GM21515 (cell line): ENCODE results near the gene MVB12B.

ENCODE experiments used
- ATAC-seq: cut with Tn5 transposase; IDR thresholded peaks from one replicate; pipeline ENCODE4 v1.9.1; 2021; ENCODE audit not compliant: unreplicated experiment

The MVB12B gene

DNA sequence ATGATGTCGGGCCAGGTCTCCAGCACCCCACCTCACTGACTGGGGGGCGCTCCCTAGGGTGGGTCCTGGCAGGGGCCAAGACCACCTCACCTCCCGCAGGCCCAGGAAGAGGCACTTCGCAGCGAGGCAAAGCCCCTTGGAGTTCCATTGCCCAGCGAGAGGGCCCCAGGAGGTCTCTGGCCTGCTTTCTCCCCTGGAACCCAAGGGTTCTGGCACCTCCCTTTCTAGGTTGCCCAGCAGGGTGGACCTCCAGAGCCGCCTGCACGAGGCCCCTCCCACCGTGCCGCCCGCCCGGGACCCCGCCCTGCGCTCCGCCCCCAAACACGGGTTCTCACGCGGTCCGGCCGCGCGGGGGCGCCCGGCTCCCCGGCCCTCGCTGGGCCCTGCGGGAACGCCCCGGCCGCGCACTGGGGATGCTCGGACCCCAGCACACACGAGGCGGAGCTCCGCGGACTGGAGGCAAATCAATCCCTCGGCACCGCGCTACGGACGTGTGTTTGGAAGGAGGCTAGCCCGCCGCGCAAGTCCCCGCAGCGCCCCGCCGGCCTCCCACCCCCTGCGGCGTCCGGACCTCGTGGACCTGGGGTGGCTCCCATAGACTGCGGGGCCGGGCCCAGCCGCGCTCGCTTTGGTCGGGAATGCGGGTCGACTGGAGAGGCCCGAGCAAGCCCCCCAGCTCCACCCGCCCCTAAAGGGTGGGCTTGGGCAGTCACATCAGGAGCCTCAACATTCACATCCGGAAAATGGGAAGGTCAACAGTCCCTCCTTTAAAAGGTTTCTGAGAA is 187.6 kb downstream of the MVB12B start:
- ATAC-seq = no peak

DNA sequence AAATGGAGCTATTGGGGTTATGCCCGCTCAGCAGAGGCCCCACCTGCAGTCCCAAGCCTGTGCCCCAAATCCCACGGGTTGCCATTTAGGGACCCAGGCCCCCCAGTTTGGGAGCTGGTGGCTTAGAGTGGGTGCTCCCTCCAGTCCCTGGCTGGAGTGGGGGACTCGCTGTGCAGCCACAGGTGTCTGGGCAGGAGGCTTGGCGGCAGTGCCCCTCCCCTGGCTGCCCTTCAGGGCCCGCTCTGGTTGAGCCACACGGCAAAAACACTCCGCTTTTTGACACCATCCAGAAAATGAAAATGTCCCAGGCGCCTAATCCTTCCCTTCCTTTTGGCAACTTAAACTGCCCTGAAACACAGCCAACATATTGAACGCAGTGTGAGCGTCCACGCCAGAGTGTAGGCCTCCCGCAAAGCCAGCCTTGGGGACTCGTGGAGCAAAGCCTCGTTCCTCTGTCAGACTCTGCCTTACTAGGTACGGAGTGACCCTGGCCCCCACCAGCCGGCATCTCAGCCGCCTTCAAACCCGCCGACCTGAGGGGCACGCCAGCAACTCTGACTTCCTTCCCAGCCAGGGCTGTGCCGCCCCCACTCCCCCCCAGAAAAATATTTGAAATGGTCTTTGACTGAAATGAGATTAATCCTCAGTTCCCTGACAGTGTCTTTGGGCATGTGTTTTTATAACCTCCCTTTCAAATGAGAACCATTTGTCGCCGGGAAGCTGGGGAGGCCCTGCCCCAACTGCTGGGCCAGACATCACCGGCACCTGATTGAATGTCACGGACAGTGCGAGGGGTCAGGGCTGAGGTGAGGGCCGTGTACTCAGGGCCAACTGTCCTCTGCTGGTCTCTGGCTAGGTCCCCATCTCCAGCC is 188.6 kb downstream of the MVB12B start:
- no peak for ATAC-seq

DNA sequence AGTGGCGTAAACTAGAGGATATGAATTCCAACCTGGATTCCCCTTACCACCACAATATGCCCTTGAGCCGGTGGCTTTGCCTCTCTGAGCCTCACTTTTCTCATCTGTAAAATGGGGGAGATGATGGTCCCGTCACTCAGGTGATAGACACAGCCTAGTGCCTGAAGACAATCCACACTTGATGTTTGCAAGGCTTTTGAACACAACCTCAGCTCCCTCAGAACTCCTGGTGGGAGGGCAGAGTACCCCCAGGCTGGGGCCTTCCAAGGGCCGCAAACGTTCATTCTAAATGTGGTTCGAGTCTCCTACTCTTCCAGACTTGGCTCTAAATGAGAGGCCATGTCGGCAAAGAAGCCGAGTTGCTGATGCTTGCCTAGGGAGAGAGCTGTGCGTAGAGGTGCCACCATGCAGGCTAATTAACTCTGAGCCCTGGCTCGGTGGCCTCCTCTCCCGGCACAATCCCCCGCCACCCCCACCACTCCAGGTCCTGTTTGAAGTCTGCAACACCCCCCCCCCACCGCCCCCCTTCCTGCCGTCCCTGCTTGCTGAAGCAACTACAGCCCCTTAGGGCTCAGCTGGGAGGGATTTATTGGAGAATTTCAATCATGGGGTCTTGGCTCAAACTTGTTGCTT is 189.4 kb downstream of the MVB12B start:
- no peak for ATAC-seq

DNA sequence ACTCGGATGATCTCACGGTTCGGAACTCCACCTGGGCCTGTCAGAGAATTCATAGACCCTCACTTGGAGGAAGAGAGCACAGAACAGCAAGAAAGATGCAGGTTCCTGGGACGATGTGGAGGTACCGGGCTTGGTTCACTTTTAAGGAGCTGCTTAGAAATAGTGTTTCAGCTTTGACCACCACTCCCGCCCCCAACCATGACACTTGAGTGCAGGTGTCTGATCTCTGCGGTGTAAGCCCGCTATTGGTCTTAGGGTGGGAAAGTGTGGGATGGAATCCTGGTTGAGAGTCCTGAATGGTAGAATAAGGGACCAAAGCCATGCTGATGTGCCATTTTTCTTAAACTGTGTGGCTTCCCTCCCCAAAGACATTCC is 189.9 kb downstream of the MVB12B start:
- no peak for ATAC-seq

DNA sequence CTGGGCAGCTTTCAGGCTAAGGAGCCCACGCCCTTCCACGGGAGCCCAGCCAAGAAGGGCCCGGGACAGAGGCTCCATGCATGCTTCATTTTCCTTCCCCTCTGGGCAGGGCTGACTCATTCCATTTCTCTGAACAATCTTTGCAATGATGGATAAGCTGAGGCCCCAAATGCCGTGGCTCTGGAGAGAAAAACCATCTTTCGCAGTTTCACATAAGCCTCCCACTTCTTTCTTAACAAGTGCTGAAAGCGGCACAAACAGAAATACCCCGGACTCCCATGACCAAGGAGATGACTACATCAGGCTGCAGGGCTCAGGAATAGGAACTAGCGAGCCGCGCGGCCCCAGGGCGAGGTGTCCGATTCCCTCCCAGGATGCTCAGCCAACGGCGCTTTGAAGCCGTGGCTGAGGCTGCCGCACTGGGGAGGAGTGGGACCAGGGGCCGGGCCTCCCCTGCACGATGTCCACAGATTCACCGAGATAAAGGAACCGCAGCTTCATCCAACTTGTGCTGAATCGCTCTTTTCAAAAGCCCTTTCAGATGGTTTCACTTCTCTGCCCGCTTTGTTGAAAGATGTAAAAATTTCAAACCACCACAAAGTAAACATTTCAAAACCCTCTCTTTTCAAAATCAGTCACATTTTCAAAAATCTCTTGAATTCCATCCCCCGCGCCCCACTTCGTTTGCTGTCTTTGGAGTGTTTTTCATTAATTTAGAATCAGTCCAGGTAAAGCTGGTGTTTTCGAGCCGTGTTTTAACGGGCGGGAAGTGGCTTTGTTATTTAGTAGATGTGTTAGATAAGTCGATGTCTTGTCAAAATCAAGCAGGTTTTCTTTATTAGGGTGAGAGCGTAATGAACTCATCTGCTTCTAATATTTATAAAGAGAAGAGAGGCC is 190.6 kb downstream of the MVB12B start:
- ATAC-seq = no peak

DNA sequence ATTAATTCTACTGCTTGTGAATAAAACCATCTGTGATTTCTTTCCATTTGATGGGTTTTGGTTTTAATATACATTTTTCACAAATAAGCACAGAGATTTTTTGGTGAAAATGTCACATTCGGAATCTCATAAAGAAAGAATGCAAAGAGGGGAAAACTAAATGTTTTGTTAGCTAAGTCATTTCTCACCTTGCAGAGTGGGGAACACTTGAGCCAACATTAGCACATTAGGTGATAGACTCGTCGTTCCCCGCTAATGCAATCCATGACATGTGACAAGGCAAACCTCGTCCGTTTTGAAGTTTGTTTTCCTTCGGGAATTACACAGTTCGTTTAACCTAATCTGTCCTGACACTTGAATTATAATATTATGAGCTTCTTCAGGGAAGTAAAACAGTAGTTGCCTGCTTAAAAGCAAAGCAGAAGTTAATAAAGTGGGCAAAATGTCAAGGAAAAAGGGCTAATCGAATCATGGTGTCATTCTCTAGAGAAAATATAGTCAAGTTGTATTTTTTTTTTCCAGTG is 191.3 kb downstream of the MVB12B start:
- no peak for ATAC-seq

DNA sequence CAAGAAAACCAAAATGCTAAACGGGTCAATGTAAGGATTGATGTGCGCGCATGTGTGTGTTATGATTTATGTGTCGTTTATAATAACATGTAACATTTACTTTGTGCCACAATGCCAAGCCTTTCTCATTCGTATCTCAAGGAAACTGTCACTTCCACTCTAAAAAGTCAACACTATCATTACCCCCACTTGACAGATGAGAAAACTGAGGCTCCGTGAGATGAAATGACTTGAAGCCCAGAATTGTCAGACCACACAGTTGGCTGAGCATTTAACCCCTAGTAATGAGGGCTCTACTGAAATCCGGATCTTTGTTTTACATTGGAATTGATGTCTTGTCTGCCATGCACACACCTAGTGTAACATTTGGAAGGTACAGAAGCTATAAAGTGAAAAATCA is 192.1 kb downstream of the MVB12B start:
- ATAC-seq = no peak

DNA sequence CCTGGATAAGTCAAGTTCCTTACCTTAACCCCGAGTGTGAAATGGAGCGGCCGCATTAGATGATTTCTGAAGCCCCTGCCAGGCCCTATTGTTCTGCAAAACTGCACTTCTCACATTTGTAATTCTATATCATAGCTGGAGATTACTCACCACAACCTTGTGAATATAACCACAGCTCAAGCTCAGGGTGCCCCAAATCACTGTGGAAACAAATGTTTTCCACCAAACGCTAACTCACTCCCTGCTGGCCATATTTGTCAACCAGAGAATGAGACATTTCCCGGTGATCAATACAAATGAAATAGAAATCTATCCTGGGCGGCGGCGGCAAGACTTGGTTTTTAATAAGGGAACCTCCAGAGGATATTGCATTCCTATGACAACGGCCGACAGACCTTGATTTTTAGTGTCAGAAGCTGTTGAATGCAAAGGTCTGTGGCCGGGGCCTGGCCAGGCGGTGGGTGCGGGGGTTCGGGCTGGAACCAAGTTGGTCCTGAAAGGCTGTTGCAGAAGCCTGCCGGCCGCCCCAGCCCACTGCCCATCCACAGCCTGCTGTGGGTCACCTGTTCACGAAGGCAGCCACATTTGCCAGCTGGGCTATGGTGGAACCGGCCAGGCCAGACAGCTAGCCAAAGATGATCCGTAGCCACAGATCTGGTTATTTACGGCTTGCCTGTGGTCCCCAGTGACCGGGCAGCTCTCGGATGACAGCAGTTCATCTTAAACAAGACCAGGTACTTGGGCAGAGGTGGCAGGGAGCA is 193.2 kb downstream of the MVB12B start:
- no peak for ATAC-seq

DNA sequence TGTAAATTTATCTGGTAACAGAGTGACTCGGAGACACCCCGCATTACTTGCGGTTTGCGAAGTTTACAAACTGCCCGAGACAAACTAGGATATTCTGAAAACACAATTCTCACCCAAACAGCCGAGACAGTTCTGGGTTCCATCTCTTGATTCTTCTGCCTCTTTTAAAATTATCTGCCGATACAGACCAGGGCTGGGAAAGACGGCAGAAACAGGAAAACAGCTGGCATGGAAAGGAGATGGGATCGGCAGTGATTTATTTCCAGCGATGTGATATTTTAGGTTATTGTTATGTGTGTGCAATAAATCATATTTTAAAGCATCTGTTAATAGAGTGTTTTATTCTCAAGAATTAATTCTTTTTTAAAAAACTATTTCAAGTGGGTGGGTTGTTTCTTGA is 193.8 kb downstream of the MVB12B start:
- no peak for ATAC-seq

DNA sequence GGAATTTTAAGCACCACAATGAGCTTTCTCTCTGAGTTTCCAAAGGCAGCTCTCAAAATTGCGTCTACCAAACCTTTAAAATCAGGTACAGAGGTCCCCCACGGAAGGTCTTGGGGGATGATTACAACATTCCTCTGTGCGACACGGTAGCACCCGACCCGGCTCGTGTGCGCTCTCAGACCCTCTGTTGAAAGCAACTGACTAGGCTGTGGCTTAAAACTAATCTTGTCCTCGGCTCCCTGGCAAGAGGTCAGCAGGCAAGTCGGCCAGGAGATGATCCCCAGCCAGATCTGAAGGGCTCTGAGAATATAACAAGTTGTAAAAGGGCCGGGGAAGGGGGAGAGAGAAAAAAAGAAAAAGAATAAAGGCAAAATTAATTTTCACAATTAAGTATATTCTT is 194.5 kb downstream of the MVB12B start:
- no peak for ATAC-seq

DNA sequence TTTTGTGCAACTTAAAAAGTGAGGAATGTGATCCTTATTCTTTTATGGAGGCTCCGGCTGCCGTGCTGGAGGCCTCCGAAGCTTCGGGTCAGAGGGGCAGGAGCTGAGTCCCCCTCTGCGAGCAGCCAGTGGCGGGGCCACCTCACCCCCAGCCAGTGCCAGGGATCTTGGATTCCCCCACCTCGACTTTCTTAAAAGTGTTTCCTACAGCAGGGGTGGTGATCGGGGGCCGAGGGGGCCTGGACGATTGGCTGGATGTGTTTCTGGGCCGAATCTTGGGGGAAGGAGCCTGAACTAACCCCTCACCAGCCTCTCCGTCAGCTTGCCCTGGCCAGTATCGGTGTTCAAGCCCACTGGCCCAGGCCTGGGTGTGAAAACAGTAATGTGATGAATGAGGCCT is 194.9 kb downstream of the MVB12B start:
- ATAC-seq = no peak

DNA sequence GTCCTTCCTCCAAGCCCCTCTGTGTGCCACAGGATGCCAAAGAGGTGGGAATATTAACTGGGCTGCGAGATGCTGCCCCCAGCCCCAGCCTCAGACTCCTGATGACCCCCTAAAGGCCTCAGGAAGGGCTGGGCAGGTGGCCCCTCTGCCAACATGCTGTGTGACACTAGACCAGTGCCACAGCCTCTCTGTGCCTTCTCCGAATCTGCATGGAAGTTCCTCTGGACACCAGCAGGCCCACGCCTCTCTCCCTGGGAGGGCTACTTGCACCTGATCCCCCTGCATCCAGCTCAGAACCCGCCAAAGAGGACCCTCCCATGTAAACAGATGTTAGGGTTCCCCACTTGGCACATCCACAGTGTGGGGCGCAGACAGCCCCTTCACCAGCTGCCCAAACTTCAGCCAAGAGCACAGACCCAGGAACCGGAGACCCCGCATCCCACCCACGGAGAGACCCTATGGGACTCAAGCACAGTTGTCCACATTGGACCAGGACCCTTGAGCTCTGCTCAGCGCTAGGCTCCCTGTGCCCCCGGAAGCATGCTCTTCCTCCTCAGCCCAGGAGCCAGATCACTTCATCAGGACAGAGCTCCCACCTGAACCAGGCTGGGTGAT is 195.5 kb downstream of the MVB12B start:
- no peak for ATAC-seq

DNA sequence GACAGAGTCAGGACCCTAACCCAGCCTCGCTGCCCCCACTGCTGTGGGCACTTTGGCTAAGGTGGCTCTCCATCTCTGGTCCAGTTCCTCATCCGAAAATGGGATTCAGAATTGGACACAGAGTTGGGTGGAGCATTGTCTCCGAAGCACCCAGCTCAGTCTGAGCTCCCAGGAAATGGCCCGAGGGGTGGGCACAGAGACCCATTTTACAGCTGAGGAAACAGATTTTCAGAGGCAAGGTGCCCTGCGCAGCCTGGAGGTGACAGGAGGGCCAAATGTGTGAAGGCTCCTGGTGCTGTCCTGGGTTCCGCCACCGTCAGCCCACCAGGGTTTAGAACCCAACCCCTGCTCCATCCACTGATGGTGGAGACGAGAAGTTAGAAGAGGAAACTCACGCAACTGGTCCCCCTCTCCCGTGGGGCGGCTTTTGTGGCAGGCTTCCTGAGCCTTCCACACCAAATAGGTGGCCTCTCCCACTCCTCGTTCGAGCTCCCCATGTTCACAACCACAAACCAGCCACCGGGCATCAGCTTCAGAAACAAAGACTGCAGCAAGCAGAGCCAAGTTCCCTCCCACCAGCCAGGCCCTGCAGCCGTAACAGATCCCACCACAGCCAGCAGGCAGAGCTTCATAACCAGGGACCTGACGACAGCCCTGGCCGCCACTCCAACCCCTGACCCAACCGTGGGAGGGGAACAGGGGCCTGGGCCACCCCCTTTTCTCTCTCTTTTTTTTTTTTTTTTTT is 196.2 kb downstream of the MVB12B start:
- no peak for ATAC-seq

DNA sequence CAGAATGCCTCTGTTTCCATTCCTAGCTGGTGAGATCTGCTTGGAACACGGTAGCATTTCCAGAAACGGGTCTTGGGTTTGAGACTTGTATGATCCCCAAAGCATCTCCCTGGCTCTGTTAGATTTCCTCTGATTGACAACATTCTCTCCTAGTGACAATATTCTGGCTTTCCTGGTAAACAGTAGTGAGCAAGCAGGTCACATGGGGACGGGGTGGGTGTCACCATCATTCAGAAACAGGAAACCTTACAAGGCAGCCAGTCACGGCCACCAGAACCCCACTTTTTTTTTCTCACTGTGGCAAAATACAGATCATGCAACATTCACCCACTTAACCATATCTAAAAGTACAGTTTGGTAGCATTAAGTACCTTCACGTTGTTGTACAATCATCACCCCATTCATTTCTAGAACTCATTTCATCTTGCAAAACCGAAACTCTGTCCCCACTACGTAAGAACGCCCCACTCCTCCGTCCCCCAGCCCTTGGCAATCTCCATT is 197.0 kb downstream of the MVB12B start:
- ATAC-seq = no peak

DNA sequence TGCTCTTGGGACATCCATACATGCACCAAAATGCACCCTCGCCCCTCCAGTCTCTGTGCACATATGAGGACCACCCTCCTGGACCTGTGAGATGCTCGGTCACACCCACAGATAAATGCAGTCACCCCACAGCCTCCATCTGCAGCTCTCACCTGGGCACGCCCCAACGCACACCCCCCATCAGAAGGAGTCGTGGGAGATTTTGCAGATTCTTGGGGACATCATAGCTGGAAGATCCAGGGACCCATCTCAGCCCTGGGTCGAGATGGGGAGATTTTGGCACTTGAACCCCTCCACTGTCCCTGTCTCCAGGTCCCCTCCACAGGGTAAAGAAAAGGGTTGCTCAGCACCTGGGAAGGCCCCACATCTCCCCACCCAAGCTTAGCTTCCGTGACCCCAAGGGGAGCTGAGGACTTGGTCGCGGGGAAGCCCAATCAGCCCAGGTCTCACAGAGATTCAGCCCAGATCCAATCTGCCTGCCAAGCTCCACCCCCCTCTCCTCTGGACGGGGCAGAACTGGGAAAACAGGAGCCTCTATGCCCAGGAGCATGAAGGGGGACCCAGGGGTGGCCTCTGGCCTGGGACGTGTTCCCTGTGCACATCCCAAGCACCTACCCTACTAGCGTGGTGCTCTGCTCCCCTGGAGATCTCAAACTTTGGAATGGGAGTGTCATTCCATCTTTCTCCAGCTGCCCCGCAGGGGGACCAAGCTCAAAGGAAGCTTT is 197.9 kb downstream of the MVB12B start:
- ATAC-seq = no peak

DNA sequence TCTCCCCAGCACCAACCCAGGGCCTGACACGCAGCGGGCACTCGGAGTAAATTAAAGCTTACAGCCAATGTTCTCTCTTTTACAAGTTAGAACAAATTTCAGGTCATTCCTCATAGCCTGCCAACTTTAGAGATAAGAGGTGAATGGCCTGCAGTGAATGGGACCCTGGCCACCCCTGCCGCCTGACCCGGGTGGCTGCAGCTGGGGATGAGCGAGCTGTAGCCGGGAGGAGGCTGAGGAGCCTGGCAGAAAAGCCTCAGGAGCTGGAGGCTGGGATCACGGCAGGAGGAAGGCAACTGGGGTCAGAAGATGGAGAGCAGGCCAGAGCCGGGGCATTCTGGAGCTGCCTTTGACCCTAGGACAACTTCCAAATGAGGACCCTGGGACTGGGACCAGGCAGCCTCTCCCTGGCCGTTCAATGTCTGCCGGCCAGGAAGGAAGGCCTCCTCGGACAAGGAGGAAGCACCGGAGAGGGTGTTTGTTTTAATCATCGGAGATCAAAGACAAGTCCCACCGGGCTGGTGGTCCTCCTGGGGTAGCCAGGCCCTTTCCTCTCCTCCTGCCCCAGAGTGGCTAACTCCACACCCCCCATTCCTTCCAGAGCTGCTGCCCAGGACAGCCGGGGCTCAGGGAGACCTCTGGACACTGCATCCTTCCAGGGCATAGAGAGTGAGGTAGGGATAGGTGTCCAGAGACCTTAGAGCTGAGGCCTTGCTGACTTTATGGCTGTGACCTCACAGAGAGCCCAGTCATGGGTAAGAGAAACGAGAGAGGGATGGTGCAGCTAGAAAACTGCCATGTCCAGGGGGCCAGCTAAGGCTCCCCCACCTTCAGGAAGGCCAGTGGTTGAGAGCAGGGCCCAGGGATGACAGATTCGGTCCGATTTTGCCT is 199.8 kb downstream of the MVB12B start:
- ATAC-seq = no peak
